ENCODE results near the gene LCP2.
A peak's percentile ranks its signal among the peaks of the same experiment; 100 is the strongest.

The LCP2 gene

GRCh38 chr5:170312666-170313065 is 15.1 kb upstream of the LCP2 start:
- H3K9ac ChIP-seq (ENCODE audit: low read depth, low read length, poor library complexity, severe bottlenecking): peak overlapping the region; percentile 11
- H2AFZ ChIP-seq (ENCODE audit: low read length): no peak overlapping the region
- H3K4me2 ChIP-seq (ENCODE audit: low read depth, low read length, poor library complexity, severe bottlenecking): peak overlapping the region; percentile 45

GRCh38 chr5:170312301-170312595 is 14.7 kb upstream of the LCP2 start:
- H4K20me1 ChIP-seq (ENCODE audit: insufficient read depth, low read length, poor library complexity, severe bottlenecking): no peaks in the 10 kb centered on the region
- H3K79me2 ChIP-seq (ENCODE audit: insufficient read depth, low read length): no peaks in the 10 kb centered on the region
- H3F3A ChIP-seq (ENCODE audit: low read depth): no peaks in the 10 kb centered on the region
- no peaks in the 10 kb centered on the region for H3K9me3 ChIP-seq (ENCODE audit: insufficient read depth, low read depth, low read length)
- H3K9me2 ChIP-seq (replicated peaks; ENCODE audit: low read depth, low read length): no peaks in the 10 kb centered on the region
- TF ChIP-seq EZH2phosphoT487 (IDR thresholded peaks at IDR 0.05; ENCODE audit: borderline replicate concordance) (no peak), CTCF (conservative IDR thresholded peaks at IDR 0.05; ENCODE audit: low read length) (no peak)
- peak overlapping the region; percentile 45 for H3K4me2 ChIP-seq (ENCODE audit: low read depth, low read length, poor library complexity, severe bottlenecking)
- H3K36me3 ChIP-seq (ENCODE audit: insufficient read depth, low read length): no peaks in the 10 kb centered on the region
- no peak overlapping the region for H2AFZ ChIP-seq (ENCODE audit: low read length)
- peaks cover 47% of the 10 kb centered on the region for H3K4me1 ChIP-seq (ENCODE audit: insufficient read depth, low read length, poor library complexity, severe bottlenecking)
- no peaks in the 10 kb centered on the region for H3K27me3 ChIP-seq (ENCODE audit: insufficient read depth, low read length, poor library complexity, severe bottlenecking)
- H3K9ac ChIP-seq (ENCODE audit: low read depth, low read length, poor library complexity, severe bottlenecking): no peak overlapping the region
- H3K4me3 ChIP-seq (ENCODE audit: low read length, poor library complexity, severe bottlenecking): no peak overlapping the region

More at GRCh38 chr5:170312666-170313065, 15.1 kb upstream of the LCP2 start:
- Histone ChIP-seq H3K27me3 (ENCODE audit: insufficient read depth, low read length, poor library complexity, severe bottlenecking) (no peaks in the 10 kb centered on the region), H3K4me1 (ENCODE audit: insufficient read depth, low read length, poor library complexity, severe bottlenecking) (peaks cover 43% of the 10 kb centered on the region), H3K9me3 (ENCODE audit: insufficient read depth, low read depth, low read length) (no peaks in the 10 kb centered on the region), H3F3A (ENCODE audit: low read depth) (no peaks in the 10 kb centered on the region), H3K36me3 (ENCODE audit: insufficient read depth, low read length) (no peaks in the 10 kb centered on the region), H3K79me2 (ENCODE audit: insufficient read depth, low read length) (no peaks in the 10 kb centered on the region), H3K9me2 (replicated peaks; ENCODE audit: low read depth, low read length) (no peaks in the 10 kb centered on the region), H4K20me1 (ENCODE audit: insufficient read depth, low read length, poor library complexity, severe bottlenecking) (no peaks in the 10 kb centered on the region), H3K4me3 (ENCODE audit: low read length, poor library complexity, severe bottlenecking) (no peak overlapping the region)
- TF ChIP-seq EZH2phosphoT487 (IDR thresholded peaks at IDR 0.05; ENCODE audit: borderline replicate concordance) (no peak), CTCF (conservative IDR thresholded peaks at IDR 0.05; ENCODE audit: low read length) (no peak)

GRCh38 chr5:170311511-170312300 is 14.1 kb upstream of the LCP2 start:
- no peaks in the 10 kb centered on the region for H4K20me1 ChIP-seq (ENCODE audit: insufficient read depth, low read length, poor library complexity, severe bottlenecking)
- TF ChIP-seq EZH2phosphoT487 (IDR thresholded peaks at IDR 0.05; ENCODE audit: borderline replicate concordance) (no peak), CTCF (conservative IDR thresholded peaks at IDR 0.05; ENCODE audit: low read length) (no peak)
- H3K9me2 ChIP-seq (replicated peaks; ENCODE audit: low read depth, low read length): no peaks in the 10 kb centered on the region
- H3F3A ChIP-seq (ENCODE audit: low read depth): no peaks in the 10 kb centered on the region
- no peak overlapping the region for H3K9ac ChIP-seq (ENCODE audit: low read depth, low read length, poor library complexity, severe bottlenecking)
- H2AFZ ChIP-seq (ENCODE audit: low read length): no peak overlapping the region
- H3K4me2 ChIP-seq (ENCODE audit: low read depth, low read length, poor library complexity, severe bottlenecking): no peak overlapping the region
- no peak overlapping the region for H3K4me3 ChIP-seq (ENCODE audit: low read length, poor library complexity, severe bottlenecking)
- H3K9me3 ChIP-seq (ENCODE audit: insufficient read depth, low read depth, low read length): no peaks in the 10 kb centered on the region
- no peaks in the 10 kb centered on the region for H3K27me3 ChIP-seq (ENCODE audit: insufficient read depth, low read length, poor library complexity, severe bottlenecking)
- no peaks in the 10 kb centered on the region for H3K79me2 ChIP-seq (ENCODE audit: insufficient read depth, low read length)
- H3K4me1 ChIP-seq (ENCODE audit: insufficient read depth, low read length, poor library complexity, severe bottlenecking): peaks cover 53% of the 10 kb centered on the region
- no peaks in the 10 kb centered on the region for H3K36me3 ChIP-seq (ENCODE audit: insufficient read depth, low read length)

All from Loucy (cell line).